PC-3 (cell line): ENCODE results near the gene TSPAN32. TPM values are rescaled to one million over a fixed set of nuclear protein-coding genes. Genes with fewer than 3 reads are reported as not detected.

ENCODE experiments used
- ATAC-seq: fragments of 200-7000 bp; cut with Tn5 transposase; 2 replicates; pipeline ENCODE4 v1.9.1; 2020; ENCODE audit warnings: mild to moderate bottlenecking, moderate library complexity
- BruUV-seq: library from RNA; stranded (reverse); fragments of 400-500 nt; replicated peaks from 2 replicates; lab custom pipeline; 2021; lab: Mats Ljungman, UMichigan
- CTCF ChIA-PET: fragments of 300-600 bp; sonication (Branson Sonifier 250); formaldehyde crosslinking; loops from one replicate; lab custom pipeline; 2022; ENCODE audit warnings: antibody characterized with exemption; lab: Charles Lee
- POLR2A ChIA-PET: fragments of 300-600 bp; sonication (Branson Sonifier 250); formaldehyde crosslinking; loops from one replicate; lab custom pipeline; 2022; ENCODE audit warnings: antibody characterized with exemption; ENCODE audit not compliant: unreplicated experiment; lab: Charles Lee
- DNase-seq: peaks from one replicate; pipeline ENCODE4 v3.0.0-alpha.2; 2015
- H2AFZ ChIP-seq: fragments of 300-600 bp; sonication (generic); 2 replicates; pipeline ENCODE4 v1.6.0; 2016; ENCODE audit warnings: antibody characterized with exemption, low read length
- H3F3A ChIP-seq: fragments of 300-600 bp; sonication (generic); one replicate; pipeline ENCODE4 v1.6.0; 2017; ENCODE audit warnings: antibody characterized with exemption, low read length, control low read depth, mild to moderate bottlenecking; ENCODE audit not compliant: unreplicated experiment
- H3K27ac ChIP-seq: fragments of 300-600 bp; sonication (generic); 2 replicates; pipeline ENCODE4 v1.5.1; 2016; ENCODE audit warnings: mild to moderate bottlenecking, low read length
- H3K27me3 ChIP-seq: fragments of 300-600 bp; sonication (generic); 2 replicates; pipeline ENCODE4 v1.6.1; 2016; ENCODE audit warnings: low read length, mixed read lengths
- H3K36me3 ChIP-seq: fragments of 300-600 bp; sonication (generic); 2 replicates; pipeline ENCODE4 v1.6.1; 2016; ENCODE audit warnings: low read depth, mixed run types, low read length, mixed read lengths
- H3K4me1 ChIP-seq: fragments of 300-600 bp; sonication (generic); 2 replicates; pipeline ENCODE4 v1.5.1; 2016; ENCODE audit warnings: low read length; ENCODE audit not compliant: insufficient read depth
- H3K4me2 ChIP-seq: fragments of 300-600 bp; sonication (generic); 2 replicates; pipeline ENCODE4 v1.6.0; 2016; ENCODE audit warnings: low read length
- H3K4me3 ChIP-seq: fragments of 300-600 bp; sonication (generic); 2 replicates; pipeline ENCODE4 v1.5.1; 2016; ENCODE audit warnings: mild to moderate bottlenecking, low read length, mixed read lengths
- H3K79me2 ChIP-seq: fragments of 300-600 bp; sonication (generic); 2 replicates; pipeline ENCODE4 v1.6.1; 2017; ENCODE audit warnings: low read length, mixed read lengths
- H3K9ac ChIP-seq: fragments of 300-600 bp; sonication (generic); 2 replicates; pipeline ENCODE4 v1.6.0; 2016; ENCODE audit warnings: mild to moderate bottlenecking, low read length
- H3K9me2 ChIP-seq: fragments of 300-600 bp; sonication (generic); replicated peaks from 2 replicates; pipeline ENCODE4 v1.6.1; 2016; ENCODE audit warnings: mixed run types, low read length, mixed read lengths
- H3K9me3 ChIP-seq: fragments of 300-600 bp; sonication (generic); 2 replicates; pipeline ENCODE4 v1.6.1; 2016; ENCODE audit warnings: low read length, mixed read lengths
- H4K20me1 ChIP-seq: fragments of 300-600 bp; sonication (generic); 2 replicates; pipeline ENCODE4 v1.6.1; 2016; ENCODE audit warnings: low read length, mixed read lengths
- CTCF ChIP-seq: fragments of 300-600 bp; sonication (generic); conservative IDR thresholded peaks from 2 replicates; pipeline ENCODE4 v1.5.1; 2017; ENCODE audit warnings: antibody characterized with exemption, low read depth, mild to moderate bottlenecking, low read length
- EZH2 ChIP-seq: fragments of 300-600 bp; sonication (generic); IDR thresholded peaks from one replicate; pipeline ENCODE4 v1.6.1; 2017; ENCODE audit warnings: antibody characterized with exemption, mild to moderate bottlenecking, low read length; ENCODE audit not compliant: unreplicated experiment
- EZH2phosphoT487 ChIP-seq: fragments of 300-600 bp; sonication (generic); IDR thresholded peaks from 2 replicates; pipeline ENCODE4 v1.6.1; 2018; ENCODE audit warnings: mild to moderate bottlenecking, antibody characterized with exemption, low read length, borderline replicate concordance
- intact Hi-C: fragments of 100-400 bp; cut with micrococcal nuclease; formaldehyde crosslinking; loops from 2 replicates; pipeline ENCODE4 v1.9.0; 2023
- total RNA-seq: library from RNA; depleted of rRNA; stranded (reverse); fragments of >200 nt; gene quantifications from 2 replicates; pipeline ENCODE4 v1.2.3, GENCODE V29; 2014

The TSPAN32 gene
- total RNA-seq, 1 experiment from 2014 or later = not detected

DNA sequence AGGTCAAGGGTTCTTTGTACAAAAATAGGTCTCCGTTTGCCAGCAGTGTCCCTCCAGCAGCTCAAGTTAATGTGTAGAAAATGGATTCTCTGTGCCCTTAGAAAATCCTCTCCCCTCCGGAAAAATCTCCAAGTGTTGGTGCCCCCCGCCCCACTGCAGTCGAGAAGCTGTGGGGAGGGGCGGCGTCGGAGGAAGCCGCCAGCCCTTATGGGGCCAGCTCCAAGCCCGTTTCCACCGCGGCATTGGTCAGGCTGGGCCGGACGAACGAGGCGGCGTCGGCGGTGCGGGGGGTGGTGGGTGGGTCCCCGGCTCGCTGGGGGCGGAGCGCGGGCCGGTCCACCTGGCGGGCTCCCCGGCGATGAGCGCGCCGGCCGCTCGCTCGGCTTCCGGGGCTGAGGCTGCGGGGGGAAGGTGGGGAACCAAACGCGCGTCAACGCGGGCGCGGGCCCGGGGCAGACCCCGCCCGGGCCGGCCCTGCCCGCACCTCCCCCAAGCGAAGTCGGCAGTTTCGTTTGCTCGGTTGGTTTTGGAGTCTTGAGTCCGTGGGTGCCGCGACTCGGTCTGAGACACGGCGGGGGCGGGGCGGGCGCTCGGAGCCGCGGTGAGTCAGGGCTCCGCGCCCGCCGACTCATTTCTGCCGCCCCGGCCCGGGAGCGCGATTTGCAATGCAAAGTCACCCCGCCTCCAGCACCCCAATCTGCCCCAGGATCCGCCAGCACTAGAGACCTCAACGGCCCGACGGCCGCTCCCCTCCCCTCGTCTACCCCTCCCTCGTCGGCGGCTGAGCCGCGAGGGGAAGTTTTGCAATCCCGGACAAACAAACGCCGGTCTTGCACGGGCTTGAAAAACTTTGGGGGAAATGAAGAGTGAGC, 32.8 kb upstream of the TSPAN32 start:
- no peak overlapping the region for H3K9ac ChIP-seq
- POLR2A ChIA-PET = no interaction called here
- H2AFZ ChIP-seq = peak overlapping the region; percentile 84
- no peaks in the 10 kb centered on the region for H4K20me1 ChIP-seq
- intact Hi-C loops = no loop called here
- H3K36me3 ChIP-seq = no peaks in the 10 kb centered on the region
- peak overlapping the region; percentile 92 for H3K4me2 ChIP-seq
- BruUV-seq = no TSS peak
- H3K4me1 ChIP-seq = no peaks in the 10 kb centered on the region; the same call in 1 of the 2 replicates
- TF ChIP-seq EZH2phosphoT487 (no peak), EZH2 (no peak), CTCF (no peak)
- CTCF ChIA-PET = interaction anchor here (0.6 kb wide), 1 partner anchor 109 kb away, joined by 7 read pairs; no protein-coding TSS in a partner anchor
- no peaks in the 10 kb centered on the region for H3F3A ChIP-seq
- no peaks in the 10 kb centered on the region for H3K9me3 ChIP-seq
- DNase-seq (peak; percentile 62), ATAC-seq (peak; percentile 54)
- no peaks in the 10 kb centered on the region for H3K79me2 ChIP-seq
- 0 out of 2 replicates have a peak, but pooled peaks cover 4% of the 10 kb centered on the region for H3K27me3 ChIP-seq
- H3K27ac ChIP-seq = no peak overlapping the region
- H3K4me3 ChIP-seq = peak overlapping the region; percentile 72
- no peaks in the 10 kb centered on the region for H3K9me2 ChIP-seq

DNA sequence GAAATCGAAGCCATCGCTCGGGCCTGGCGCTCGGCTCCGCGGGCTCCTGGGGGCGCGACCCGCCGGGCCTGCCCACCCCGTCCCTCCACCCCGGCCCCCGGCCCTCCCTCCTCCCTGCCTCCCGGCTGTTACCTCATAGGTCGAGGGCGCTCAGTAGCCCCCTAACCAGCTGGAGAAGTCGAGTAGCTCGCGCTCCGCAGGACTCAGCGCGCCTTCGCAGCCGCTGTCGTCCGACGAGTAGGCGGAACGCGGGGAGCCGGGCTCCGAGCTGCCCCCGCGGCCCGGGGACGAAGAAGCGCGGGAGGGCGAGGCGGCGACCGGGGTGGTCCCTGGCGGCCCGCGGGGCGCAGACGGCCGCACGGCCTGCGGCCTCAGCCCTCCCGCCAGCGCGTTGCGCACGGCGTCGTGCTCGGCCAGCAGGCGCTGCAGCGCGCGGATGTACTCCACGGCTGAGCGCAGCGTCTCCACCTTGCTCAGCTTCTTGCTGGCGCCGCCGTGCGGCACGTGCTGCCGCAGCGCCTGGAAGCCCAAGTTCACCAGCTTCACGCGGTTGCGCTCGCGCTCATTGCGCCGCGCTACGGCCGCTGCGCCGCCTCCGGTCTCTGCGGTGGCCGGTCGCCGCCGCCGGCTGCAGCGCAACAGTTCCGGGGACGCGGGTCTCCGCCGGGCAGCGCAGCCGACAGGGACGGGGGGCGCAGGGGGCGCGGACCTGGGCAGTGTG, 32.1 kb upstream of the TSPAN32 start:
- CTCF ChIA-PET = no interaction called here
- Histone ChIP-seq H3K27ac (no peak overlapping the region), H4K20me1 (no peaks in the 10 kb centered on the region), H3F3A (no peaks in the 10 kb centered on the region), H3K9me2 (no peaks in the 10 kb centered on the region), H3K36me3 (no peaks in the 10 kb centered on the region), H3K27me3 (0 out of 2 replicates have a peak, but pooled peaks cover 4% of the 10 kb centered on the region), H3K9me3 (no peaks in the 10 kb centered on the region), H3K4me1 (no peaks in the 10 kb centered on the region; the same call in 1 of the 2 replicates), H3K4me3 (peak overlapping the region; percentile 72), H3K79me2 (no peaks in the 10 kb centered on the region), H2AFZ (peak overlapping the region; percentile 84), H3K9ac (no peak overlapping the region), H3K4me2 (peak overlapping the region; percentile 92)
- intact Hi-C loops = no loop called here
- TF ChIP-seq EZH2phosphoT487 (no peak), CTCF (no peak), EZH2 (no peak)
- no peak for ATAC-seq
- peak; percentile 24 for DNase-seq
- POLR2A ChIA-PET = no interaction called here
- BruUV-seq = no TSS peak
